ENCODE measurements around the gene SH3RF2.
"Not testable (repeated sequence)": the region's sequence is repeated elsewhere in the genome, so short reads cannot be mapped to it uniquely, and the experiment has no call there.

The SH3RF2 gene

GRCh38 chr5:145981589-145982571 is 45.5 kb downstream of the SH3RF2 start:
- no peak for DNase-seq

GRCh38 chr5:145982572-145983318 is 46.4 kb downstream of the SH3RF2 start:
- no peak for DNase-seq

GRCh38 chr5:145983446-145983845 is 47.1 kb downstream of the SH3RF2 start:
- peak; percentile 51 for DNase-seq

GRCh38 chr5:145984072-145984471 is 47.7 kb downstream of the SH3RF2 start:
- DNase-seq = no peak

- no peak for DNase-seq
Observed at GRCh38 chr5:145987856-145988255, 51.5 kb downstream of the SH3RF2 start.

- DNase-seq = no peak
Observed at GRCh38 chr5:145988993-145989392, 52.6 kb downstream of the SH3RF2 start.

- DNase-seq = no peak
Observed at GRCh38 chr5:145989428-145989827, 53.0 kb downstream of the SH3RF2 start.

GRCh38 chr5:145990170-145990569 is 53.8 kb downstream of the SH3RF2 start:
- no peak for DNase-seq

GRCh38 chr5:145991044-145991575 is 54.7 kb downstream of the SH3RF2 start:
- no peak for DNase-seq

GRCh38 chr5:145993538-145993937 is 57.2 kb downstream of the SH3RF2 start:
- not testable (repeated sequence) for DNase-seq

GRCh38 chr5:145996135-145996534 is 59.8 kb downstream of the SH3RF2 start:
- no peak for DNase-seq

- DNase-seq = no peak
Observed at GRCh38 chr5:145999208-145999607, 62.8 kb downstream of the SH3RF2 start.

GRCh38 chr5:146000072-146000471 is 63.7 kb downstream of the SH3RF2 start:
- no peak for DNase-seq

- DNase-seq = no peak
Observed at GRCh38 chr5:146001544-146002190, 65.3 kb downstream of the SH3RF2 start.

- DNase-seq = no peak
Observed at GRCh38 chr5:146002491-146002890, 66.1 kb downstream of the SH3RF2 start.

GRCh38 chr5:146003852-146004251 is 67.5 kb downstream of the SH3RF2 start:
- no peak for DNase-seq

- no peak for DNase-seq
Observed at GRCh38 chr5:146005264-146005663, 68.9 kb downstream of the SH3RF2 start.

GRCh38 chr5:146005723-146006122 is 69.3 kb downstream of the SH3RF2 start:
- DNase-seq = no peak

- no peak for DNase-seq
Observed at GRCh38 chr5:146006470-146007190, 70.3 kb downstream of the SH3RF2 start.

- DNase-seq = no peak
Observed at GRCh38 chr5:146007270-146007669, 70.9 kb downstream of the SH3RF2 start.

GRCh38 chr5:146007989-146008388 is 71.6 kb downstream of the SH3RF2 start:
- DNase-seq = no peak

- no peak for DNase-seq
Observed at GRCh38 chr5:146009020-146009419, 72.6 kb downstream of the SH3RF2 start.
